ENCODE data around the gene TBC1D17.
"Not testable (repeated sequence)": the region's sequence is repeated elsewhere in the genome, so short reads cannot be mapped to it uniquely, and the experiment has no call there.

The TBC1D17 gene

GRCh38 chr19:49924881-49925210 lies 47.3 kb downstream of the TBC1D17 start:
- not testable (repeated sequence) for DNase-seq

- DNase-seq: no peak
Measured at GRCh38 chr19:49925486-49925885, 48.0 kb downstream of the TBC1D17 start.

GRCh38 chr19:49926515-49926914 lies 49.0 kb downstream of the TBC1D17 start:
- no peak for DNase-seq

- DNase-seq: no peak
Measured at GRCh38 chr19:49927526-49928264, 50.2 kb downstream of the TBC1D17 start.

- peak; percentile 97 for DNase-seq
Measured at GRCh38 chr19:49929121-49929610, 51.7 kb downstream of the TBC1D17 start, which contains the start of the genes ATF5 and NUP62. Gene ATF5, plus strand, starts transcription at chr19:49929205. Its CDS starts 1,646 bp downstream, at chr19:49930851. Gene NUP62, minus strand, starts transcription at chr19:49929504. Its CDS starts 19,697 bp downstream, at chr19:49909807.

- peak; percentile 99 for DNase-seq
Measured at GRCh38 chr19:49929611-49930482, 52.3 kb downstream of the TBC1D17 start.

DNA sequence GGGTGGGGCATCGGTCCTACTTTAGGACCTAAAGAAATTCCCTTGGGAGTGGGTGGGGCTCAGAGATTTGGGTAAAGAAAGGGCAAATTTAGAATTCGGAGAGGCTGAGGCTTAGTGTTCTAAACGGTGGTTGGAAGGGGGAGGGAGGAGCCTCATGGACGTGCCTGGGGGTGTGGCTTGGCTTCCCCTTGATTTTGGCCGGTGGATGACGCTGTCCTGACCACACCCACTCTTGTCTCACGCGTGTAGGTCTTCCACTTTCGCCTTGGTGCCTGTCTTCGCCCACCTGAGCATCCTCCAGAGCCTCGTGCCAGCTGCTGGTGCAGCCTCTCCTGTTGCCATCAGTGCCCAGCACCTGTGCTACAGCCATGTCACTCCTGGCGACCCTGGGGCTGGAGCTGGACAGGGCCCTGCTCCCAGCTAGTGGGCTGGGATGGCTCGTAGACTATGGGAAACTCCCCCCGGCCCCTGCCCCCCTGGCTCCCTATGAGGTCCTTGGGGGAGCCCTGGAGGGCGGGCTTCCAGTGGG lies 53.0 kb downstream of the TBC1D17 start:
- no peak for DNase-seq

DNA sequence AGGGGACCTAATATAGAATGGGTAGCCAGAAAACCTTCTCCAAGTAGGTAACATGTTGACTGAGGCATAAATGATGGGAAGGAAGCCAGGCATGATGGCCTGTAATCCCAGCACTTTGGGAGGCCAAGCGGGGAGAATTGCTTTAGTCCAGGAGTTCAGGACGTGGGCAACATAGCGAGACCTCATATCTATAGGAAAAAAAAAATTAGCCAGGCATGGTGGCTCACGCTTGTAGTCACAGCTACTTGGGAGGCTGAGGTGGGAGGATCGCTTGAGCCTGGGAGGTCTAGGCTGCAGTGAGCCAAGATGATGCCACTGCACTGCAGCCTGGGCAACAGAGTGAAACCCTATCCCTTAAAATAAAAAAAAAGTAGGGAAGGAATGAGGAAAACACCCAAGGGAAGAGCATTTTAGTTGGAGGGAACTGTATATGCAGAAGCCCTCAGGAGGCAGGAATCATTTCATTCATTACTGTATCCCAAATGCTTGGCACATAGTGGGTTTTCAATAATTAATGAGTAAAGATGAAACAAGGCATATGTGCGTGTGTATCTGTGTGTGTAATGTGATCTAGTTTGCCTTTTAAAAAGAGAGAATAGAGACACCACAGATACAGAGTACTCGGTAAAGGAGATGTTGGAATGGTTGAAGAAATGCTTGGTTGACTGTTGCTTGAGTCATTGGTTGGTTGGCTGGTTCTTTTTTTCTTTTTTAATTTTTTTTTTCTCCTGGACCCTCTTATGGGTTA lies 54.0 kb downstream of the TBC1D17 start:
- DNase-seq: no peak

DNA sequence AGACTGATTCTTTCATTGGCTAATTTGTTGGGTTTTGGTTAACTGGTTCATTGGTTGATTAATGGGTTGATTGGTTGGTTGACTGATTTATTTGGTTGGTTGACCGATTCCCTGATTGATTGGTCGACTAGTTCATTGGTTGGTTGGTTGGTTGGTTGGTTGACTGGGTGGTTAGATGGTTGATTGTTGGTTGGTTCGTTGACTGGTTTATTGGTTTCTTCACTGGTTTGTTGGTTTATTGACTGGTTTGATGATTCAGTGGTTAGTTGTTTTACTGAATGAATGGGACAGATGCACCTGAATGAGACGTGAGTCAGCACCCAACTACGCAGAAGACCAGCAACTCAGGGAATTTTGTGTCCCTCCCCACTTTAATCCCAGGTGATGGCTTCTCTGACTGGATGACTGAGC lies 54.5 kb downstream of the TBC1D17 start:
- no peak for DNase-seq

DNA sequence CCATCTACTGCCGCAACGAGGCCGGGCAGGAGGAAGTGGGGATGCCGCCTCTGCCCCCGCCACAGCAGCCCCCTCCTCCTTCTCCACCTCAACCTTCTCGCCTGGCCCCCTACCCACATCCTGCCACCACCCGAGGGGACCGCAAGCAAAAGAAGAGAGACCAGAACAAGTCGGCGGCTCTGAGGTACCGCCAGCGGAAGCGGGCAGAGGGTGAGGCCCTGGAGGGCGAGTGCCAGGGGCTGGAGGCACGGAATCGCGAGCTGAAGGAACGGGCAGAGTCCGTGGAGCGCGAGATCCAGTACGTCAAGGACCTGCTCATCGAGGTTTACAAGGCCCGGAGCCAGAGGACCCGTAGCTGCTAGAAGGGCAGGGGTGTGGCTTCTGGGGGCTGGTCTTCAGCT lies 55.2 kb downstream of the TBC1D17 start:
- no peak for DNase-seq

DNA sequence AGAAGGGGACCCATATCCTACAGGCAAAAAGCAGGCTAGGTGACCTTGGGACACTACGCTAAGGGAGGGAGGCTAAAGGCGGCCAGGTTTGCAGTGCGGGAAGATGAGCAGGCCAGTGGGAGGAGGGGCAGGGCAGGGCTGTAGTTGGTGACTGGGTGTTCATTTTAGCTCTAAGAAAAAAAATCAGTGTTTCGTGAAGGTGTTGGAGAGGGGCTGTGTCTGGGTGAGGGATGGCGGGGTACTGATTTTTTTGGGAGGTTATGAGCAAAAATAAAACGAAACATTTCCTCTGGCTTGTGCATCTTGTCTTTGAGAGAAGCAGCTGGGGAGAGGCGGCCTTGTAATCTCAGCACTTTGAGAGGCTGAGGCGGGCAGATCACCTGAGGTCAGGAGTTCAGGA lies 56.1 kb downstream of the TBC1D17 start:
- no peak for DNase-seq

GRCh38 chr19:49936549-49936948 lies 59.0 kb downstream of the TBC1D17 start:
- DNase-seq: no peak

DNA sequence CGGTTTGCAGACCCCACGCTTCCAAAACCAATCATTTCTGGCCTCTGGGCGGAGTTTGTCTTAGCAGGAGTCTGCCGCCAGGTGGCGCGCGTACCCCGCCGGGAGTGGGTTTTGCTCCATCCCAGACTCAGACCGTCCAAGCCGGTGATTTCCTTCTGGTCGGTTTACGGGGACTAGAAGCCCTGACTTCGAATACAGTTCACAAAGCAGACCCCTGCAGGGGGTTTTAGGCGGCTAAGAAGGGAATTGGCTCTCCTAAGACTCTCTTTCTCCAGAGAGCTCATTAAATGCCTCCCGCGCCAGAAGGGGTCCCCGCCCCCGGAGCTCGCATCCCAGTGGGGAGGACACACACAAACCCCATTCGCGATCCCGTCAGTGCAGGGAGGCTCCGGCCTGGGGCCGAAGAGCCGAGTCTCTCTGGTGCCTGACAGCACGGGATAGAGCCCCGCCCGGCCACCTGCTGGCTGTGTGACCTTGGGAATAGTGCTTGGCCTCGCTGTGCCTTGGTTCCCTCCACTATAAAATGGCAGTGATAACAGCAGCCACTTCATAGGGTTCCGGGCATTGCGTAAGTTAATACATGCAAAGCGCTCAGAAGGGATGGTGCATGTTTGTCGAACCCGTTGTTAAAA lies 60.4 kb downstream of the TBC1D17 start:
- DNase-seq: peak; percentile 80
